Astrocyte (in vitro differentiated cells and primary cell): Measurements from ENCODE around the gene SHC4. TPM values are rescaled to one million over a fixed set of nuclear protein-coding genes. Genes with fewer than 3 reads are reported as not detected.
"Not testable (repeated sequence)": the region's sequence is repeated elsewhere in the genome, so short reads cannot be mapped to it uniquely, and the experiment has no call there.

Experiments used
- DNase-seq: peaks from one replicate; pipeline ENCODE4 v3.0.0-alpha.2; 2010; ENCODE audit warnings: low read depth
- FAIRE-seq: peaks from 2 replicates; lab custom pipeline; 2011; peaks lifted over from hg19 to GRCh38; lab: Jason Lieb, UNC
- H2AFZ ChIP-seq: 2 replicates; pipeline ENCODE4 v1.6.0; 2012; ENCODE audit warnings: low read depth, low read length, inconsistent platforms
- H3K27ac ChIP-seq: 2 replicates; pipeline ENCODE4 v1.5.1; 2011; ENCODE audit warnings: low read depth, low read length, inconsistent platforms
- H3K27me3 ChIP-seq: 2 replicates; pipeline ENCODE4 v1.6.0; 2011; ENCODE audit warnings: low read length, inconsistent platforms; ENCODE audit not compliant: insufficient read depth
- H3K36me3 ChIP-seq: 2 replicates; pipeline ENCODE4 v1.5.1; 2011; ENCODE audit warnings: low read length, inconsistent platforms; ENCODE audit not compliant: insufficient read depth
- H3K4me1 ChIP-seq: 2 replicates; pipeline ENCODE4 v1.5.1; 2011; ENCODE audit warnings: low read length, inconsistent platforms; ENCODE audit not compliant: insufficient read depth
- H3K4me2 ChIP-seq: 2 replicates; pipeline ENCODE4 v1.6.0; 2012; ENCODE audit warnings: low read length, inconsistent platforms
- H3K4me3 ChIP-seq: 2 replicates; pipeline ENCODE4 v1.5.1; 2011; ENCODE audit warnings: low read depth, mild to moderate bottlenecking, low read length, inconsistent platforms; ENCODE audit not compliant: insufficient read depth
- H3K79me2 ChIP-seq: 2 replicates; pipeline ENCODE4 v1.6.0; 2012; ENCODE audit warnings: mild to moderate bottlenecking, low read length, inconsistent platforms; ENCODE audit not compliant: insufficient read depth
- H3K9ac ChIP-seq: 2 replicates; pipeline ENCODE4 v1.6.0; 2012; ENCODE audit warnings: mild to moderate bottlenecking, low read length, inconsistent platforms
- H3K9me3 ChIP-seq: 2 replicates; pipeline ENCODE4 v1.5.1; 2012; ENCODE audit warnings: low read depth, mild to moderate bottlenecking, low read length, inconsistent platforms; ENCODE audit not compliant: insufficient read depth
- H4K20me1 ChIP-seq: 2 replicates; pipeline ENCODE4 v1.6.0; 2012; ENCODE audit warnings: low read length, inconsistent platforms; ENCODE audit not compliant: insufficient read depth
- H3K27ac Mint-ChIP-seq: one replicate; pipeline ENCODE4 v1.8.0; 2021; ENCODE audit warnings: mild to moderate bottlenecking, mixed read lengths; ENCODE audit not compliant: unreplicated experiment
- H3K27me3 Mint-ChIP-seq: one replicate; pipeline ENCODE4 v1.8.0; 2021; ENCODE audit warnings: low read depth, mixed read lengths; ENCODE audit not compliant: unreplicated experiment
- H3K36me3 Mint-ChIP-seq: one replicate; pipeline ENCODE4 v1.8.0; 2021; ENCODE audit warnings: low read depth, mixed read lengths; ENCODE audit not compliant: unreplicated experiment
- H3K4me1 Mint-ChIP-seq: one replicate; pipeline ENCODE4 v1.8.0; 2021; ENCODE audit warnings: low read depth, mixed read lengths; ENCODE audit not compliant: unreplicated experiment
- H3K4me3 Mint-ChIP-seq: one replicate; pipeline ENCODE4 v1.8.0; 2021; ENCODE audit warnings: mild to moderate bottlenecking, moderate library complexity, mixed read lengths; ENCODE audit not compliant: unreplicated experiment
- H3K9me3 Mint-ChIP-seq: one replicate; pipeline ENCODE4 v1.8.0; 2021; ENCODE audit warnings: mild to moderate bottlenecking, mixed read lengths; ENCODE audit not compliant: unreplicated experiment
- CTCF ChIP-seq: IDR thresholded peaks from 2 replicates; pipeline ENCODE4 v1.5.1; 2011; ENCODE audit warnings: low read depth, mild to moderate bottlenecking, inconsistent platforms, low read length, moderate library complexity; ENCODE audit not compliant: insufficient read depth
- EZH2 ChIP-seq: IDR thresholded peaks from 2 replicates; pipeline ENCODE4 v1.6.1; 2012; ENCODE audit warnings: mild to moderate bottlenecking, low read length, inconsistent platforms; ENCODE audit not compliant: insufficient read depth
- total RNA-seq: library from RNA; stranded (reverse); gene quantifications from 2 replicates; pipeline ENCODE4 v1.2.1, GENCODE V29; 2021

The SHC4 gene
- total RNA-seq, 1 donor from 2014 or later = 2.7 TPM

- FAIRE-seq (no peak), DNase-seq (no peak)
- no peaks in the 10 kb centered on the region for H3K36me3 ChIP-seq
- Mint-ChIP-seq H3K4me1 (peaks cover 7% of the 10 kb centered on the region), H3K36me3 (peaks cover 1% of the 10 kb centered on the region), H3K27me3 (no peaks in the 10 kb centered on the region), H3K27ac (no peak overlapping the region), H3K4me3 (no peak overlapping the region), H3K9me3 (peaks cover 4% of the 10 kb centered on the region)
- no peaks in the 10 kb centered on the region for H4K20me1 ChIP-seq
- H3K4me3 ChIP-seq = no peak overlapping the region
- H3K9ac ChIP-seq = no peak overlapping the region
- no peak overlapping the region for H2AFZ ChIP-seq
- H3K4me1 ChIP-seq = peaks cover 5% of the 10 kb centered on the region
- no peak overlapping the region for H3K4me2 ChIP-seq
- H3K27me3 ChIP-seq = no peaks in the 10 kb centered on the region
- no peak for TF ChIP-seq CTCF
- no peak for TF ChIP-seq EZH2
- no peaks in the 10 kb centered on the region for H3K9me3 ChIP-seq
- no peak overlapping the region for H3K27ac ChIP-seq
- no peaks in the 10 kb centered on the region for H3K79me2 ChIP-seq
Observed at GRCh38 chr15:48972750-48973503, 9.2 kb upstream of the SHC4 start.

- H3K4me1 ChIP-seq = peaks cover 19% of the 10 kb centered on the region
- H3K4me3 Mint-ChIP-seq, H3K9me3 ChIP-seq, H3K27ac Mint-ChIP-seq, H3K36me3 Mint-ChIP-seq, H4K20me1 ChIP-seq, H3K79me2 ChIP-seq, H2AFZ ChIP-seq, H3K27me3 Mint-ChIP-seq, H3K27me3 ChIP-seq, H3K27ac ChIP-seq, H3K4me3 ChIP-seq, H3K4me2 ChIP-seq, H3K36me3 ChIP-seq, H3K9ac ChIP-seq, H3K9me3 Mint-ChIP-seq: not testable (repeated sequence)
- H3K4me1 Mint-ChIP-seq = peaks cover 19% of the 10 kb centered on the region
- DNase-seq (peak; percentile 70), FAIRE-seq (peak; percentile 43)
Observed at GRCh38 chr15:48970926-48971325, 7.2 kb upstream of the SHC4 start.

GRCh38 chr15:48968066-48968465 lies 4.3 kb upstream of the SHC4 start:
- H3K79me2 ChIP-seq = no peaks in the 10 kb centered on the region
- Mint-ChIP-seq H3K27ac (no peak overlapping the region), H3K36me3 (peaks cover 1% of the 10 kb centered on the region), H3K9me3 (peaks cover 4% of the 10 kb centered on the region), H3K4me1 (peaks cover 19% of the 10 kb centered on the region), H3K4me3 (no peak overlapping the region), H3K27me3 (no peaks in the 10 kb centered on the region)
- FAIRE-seq (no peak), DNase-seq (no peak)
- H3K36me3 ChIP-seq = no peaks in the 10 kb centered on the region
- H3K9ac ChIP-seq = no peak overlapping the region
- no peak overlapping the region for H3K4me2 ChIP-seq
- no peak overlapping the region for H3K27ac ChIP-seq
- H3K9me3 ChIP-seq = no peaks in the 10 kb centered on the region
- H2AFZ ChIP-seq = no peak overlapping the region
- no peaks in the 10 kb centered on the region for H3K27me3 ChIP-seq
- no peaks in the 10 kb centered on the region for H4K20me1 ChIP-seq
- no peak for TF ChIP-seq CTCF
- TF ChIP-seq EZH2 = no peak
- no peak overlapping the region for H3K4me3 ChIP-seq
- peaks cover 19% of the 10 kb centered on the region for H3K4me1 ChIP-seq
